B cell (primary cell): Measurements from ENCODE around the gene FGFR3. TPM values are rescaled to one million over a fixed set of nuclear protein-coding genes. Genes with fewer than 3 reads are reported as not detected.

Experiments
- ATAC-seq: fragments of 200-7000 bp; cut with Tn5 transposase; one replicate; pipeline ENCODE4 v1.10.0; 2021; ENCODE audit warnings: low read depth, mild to moderate bottlenecking, moderate number of reproducible peaks, moderate library complexity
- CTCF ChIA-PET: fragments of 350-600 bp; sonication (Branson Sonifier 250); formaldehyde crosslinking; loops from one replicate; lab custom pipeline; 2021; ENCODE audit warnings: antibody characterized with exemption, inconsistent platforms; lab: Charles Lee
- POLR2A ChIA-PET: fragments of 350-600 bp; sonication (Branson Sonifier 250); formaldehyde crosslinking; loops from one replicate; lab custom pipeline; 2021; ENCODE audit warnings: antibody characterized with exemption; lab: Charles Lee
- DNase-seq: peaks from one replicate; pipeline ENCODE4 v3.0.0; 2013
- H2AFZ ChIP-seq: 2 replicates; pipeline ENCODE4 v1.6.1; 2012; ENCODE audit warnings: mild to moderate bottlenecking, low read depth, low read length; ENCODE audit not compliant: insufficient read depth, poor library complexity, severe bottlenecking
- H3K27ac ChIP-seq, 2 donors: 1 replicate in 1 of 2; 2 replicates in 1 of 2; pipeline ENCODE4 v1.5.1; 2012 to 2013; ENCODE audit warnings: low read length in 2 of 2, mild to moderate bottlenecking in 2 of 2, moderate library complexity in 1 of 2
- H3K27me3 ChIP-seq, 4 experiments: fragments of 200-600 bp in 1 of 4; sonication (generic) in 1 of 4; replicated peaks in 1 of 4; 1 replicate in 2 of 4; 2 replicates in 2 of 4; pipeline versions ENCODE4 v1.6.1 to v1.7.0; 2013 to 2016; ENCODE audit warnings: low read length in 3 of 4, mild to moderate bottlenecking in 2 of 4, mixed read lengths in 1 of 4, moderate library complexity in 1 of 4; ENCODE audit not compliant: insufficient read depth in 4 of 4, control insufficient read depth in 3 of 4; ENCODE audit errors: control extremely low read depth in 1 of 4
- H3K36me3 ChIP-seq, 2 experiments: replicated peaks in 1 of 2; 1 replicate in 1 of 2; 2 replicates in 1 of 2; pipeline versions ENCODE4 v1.6.1 to v1.7.1; 2013; ENCODE audit warnings: low read length in 1 of 2; ENCODE audit not compliant: insufficient read depth in 2 of 2, control insufficient read depth in 1 of 2; ENCODE audit errors: control extremely low read depth in 1 of 2, extremely low read depth in 1 of 2
- H3K4me1 ChIP-seq, 2 donors: fragments of 200-600 bp in 1 of 2; sonication (generic) in 1 of 2; 1 replicate in 1 of 2; 2 replicates in 1 of 2; pipeline versions ENCODE4 v1.5.1 to v1.6.1; 2013 to 2017; ENCODE audit warnings: low read length in 2 of 2; ENCODE audit not compliant: control insufficient read depth in 2 of 2, insufficient read depth in 2 of 2
- H3K4me2 ChIP-seq: replicated peaks from 2 replicates; pipeline ENCODE3; 2012; ENCODE audit warnings: mild to moderate bottlenecking, low read depth, low read length; ENCODE audit not compliant: poor library complexity, severe bottlenecking
- H3K4me3 ChIP-seq, 5 experiments: fragments of 200-600 bp in 1 of 5; sonication (generic) in 1 of 5; 1 replicate in 3 of 5; 2 replicates in 2 of 5; pipeline versions ENCODE4 v1.5.1 to v1.7.0; 2011 to 2016; ENCODE audit warnings: low read length in 4 of 5, mild to moderate bottlenecking in 4 of 5, low read depth in 2 of 5, control low read depth in 1 of 5, moderate library complexity in 1 of 5; ENCODE audit not compliant: insufficient read depth in 1 of 5; ENCODE audit errors: control extremely low read depth in 1 of 5, extremely low read depth in 1 of 5
- H3K79me2 ChIP-seq: fragments of 200-600 bp; sonication (generic); one replicate; pipeline ENCODE4 v1.6.0; 2016; ENCODE audit warnings: low read length; ENCODE audit not compliant: control insufficient read depth, insufficient read depth
- H3K9ac ChIP-seq: fragments of 200-600 bp; sonication (generic); 2 replicates; pipeline ENCODE4 v1.6.1; 2017; ENCODE audit warnings: mild to moderate bottlenecking, low read length, moderate library complexity
- H3K9me3 ChIP-seq, 3 donors: one replicate each; pipeline versions ENCODE4 v1.6.1 to v1.7.1; 2013; ENCODE audit warnings: low read length in 2 of 3; ENCODE audit not compliant: control insufficient read depth in 2 of 3, insufficient read depth in 1 of 3; ENCODE audit errors: control extremely low read depth in 1 of 3
- H4K20me1 ChIP-seq: 2 replicates; pipeline ENCODE4 v1.6.0; 2012; ENCODE audit warnings: mild to moderate bottlenecking, low read length; ENCODE audit not compliant: insufficient read depth, control insufficient read depth, poor library complexity, severe bottlenecking
- H3K27ac Mint-ChIP-seq: one replicate; pipeline ENCODE4 v1.8.0; 2021; ENCODE audit warnings: mixed read lengths
- H3K27me3 Mint-ChIP-seq: one replicate; pipeline ENCODE4 v1.8.0; 2021; ENCODE audit warnings: mixed read lengths
- H3K4me1 Mint-ChIP-seq: one replicate; pipeline ENCODE4 v1.8.0; 2021; ENCODE audit warnings: mixed read lengths
- H3K4me3 Mint-ChIP-seq: one replicate; pipeline ENCODE4 v1.8.0; 2021; ENCODE audit warnings: mixed read lengths
- H3K9me3 Mint-ChIP-seq: one replicate; pipeline ENCODE4 v1.8.0; 2022; ENCODE audit warnings: mixed read lengths; ENCODE audit not compliant: insufficient read depth
- CTCF ChIP-seq: fragments of 200-600 bp; IDR thresholded peaks from one replicate; pipeline ENCODE4 v1.8.0; 2022; ENCODE audit warnings: antibody characterized with exemption, mild to moderate bottlenecking
- EZH2 ChIP-seq: IDR thresholded peaks from 2 replicates; pipeline ENCODE4 v1.6.1; 2012; ENCODE audit warnings: borderline replicate concordance, low read depth, mild to moderate bottlenecking, moderate library complexity, low read length; ENCODE audit not compliant: insufficient read depth, poor library complexity, severe bottlenecking
- WGBS: methylation state at CpG from one replicate; pipeline ENCODE4 v1.1.5; 2013; ENCODE audit warnings: missing lambda C conversion rate; ENCODE audit not compliant: insufficient coverage; 5-methylcytosine and 5-hydroxymethylcytosine counted together
- intact Hi-C: fragments of 100-400 bp; cut with micrococcal nuclease; formaldehyde crosslinking; loops from one replicate; pipeline ENCODE4 v1.10.0; 2022
- polyA plus RNA-seq: library from polyadenylated mRNA; depleted of rRNA; stranded (reverse); fragments of >200 nt; gene quantifications from 2 replicates; pipeline ENCODE4 v1.2.3, GENCODE V29; 2012
- total RNA-seq, 2 donors: library from RNA; stranded (reverse); fragments of 120-200 nt in 1 of 2; gene quantifications; 1 replicate in 1 of 2; 2 replicates in 1 of 2; pipeline versions ENCODE4 v1.2.3 to v1.2.4, GENCODE V29; 2013 to 2022

FGFR3 gene
- total and polyA plus RNA-seq, 2 donors (not counting 1 experiment from before 2014, with no cell fraction given) = not detected

DNA sequence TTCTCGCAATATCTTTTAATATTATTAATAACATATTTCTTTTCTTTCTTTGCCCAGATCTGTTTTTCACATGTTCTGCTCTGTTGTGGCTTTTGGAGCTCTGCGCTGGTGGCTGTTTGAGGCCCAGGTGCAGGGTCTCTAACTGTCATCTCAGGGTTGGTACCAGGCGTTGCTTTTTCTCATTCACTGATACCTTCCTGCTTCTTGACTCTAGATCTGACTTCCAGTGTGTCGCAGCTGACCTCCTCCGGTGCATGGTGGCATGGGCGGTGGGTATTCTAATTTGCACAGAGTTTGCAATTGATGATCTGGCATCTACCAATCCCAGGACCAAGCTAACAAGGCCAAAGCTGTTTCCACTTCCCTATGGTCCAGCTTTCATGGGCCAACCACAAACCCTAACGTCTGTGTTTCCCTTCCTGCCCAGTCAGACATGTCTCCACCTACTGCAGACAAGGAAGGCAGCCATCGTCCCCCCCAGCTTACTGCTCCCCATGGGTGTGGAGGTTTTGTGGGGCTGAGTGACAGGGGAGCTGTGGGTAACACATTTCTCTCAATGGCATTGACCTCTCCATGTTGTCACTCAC lies 37.6 kb downstream of the FGFR3 start:
- WGBS = 0% methylated on average over 3 of the region's 8 CpGs
- intact Hi-C loops = no loop called here

More for the DNA sequence above, 37.6 kb downstream of the FGFR3 start:
- Mint-ChIP-seq H3K9me3 (no peaks in the 10 kb centered on the region), H3K4me3 (no peak overlapping the region), H3K27ac (no peak overlapping the region), H3K27me3 (no peaks in the 10 kb centered on the region), H3K4me1 (peaks cover 29% of the 10 kb centered on the region)
- ATAC-seq (no peak), DNase-seq (no peak)
- Histone ChIP-seq H4K20me1 (no peaks in the 10 kb centered on the region), H2AFZ (no peak overlapping the region), H3K9ac (no peak overlapping the region), H3K4me3 (no peak overlapping the region), H3K9me3 (no peaks in the 10 kb centered on the region), H3K27me3 (no peaks in the 10 kb centered on the region), H3K36me3 (peaks cover 0 to 42% of the 10 kb centered on the region in 2 experiments), H3K27ac (no peak overlapping the region), H3K4me2 (no peak overlapping the region), H3K79me2 (no peaks in the 10 kb centered on the region), H3K4me1 (peaks cover 16 to 26% of the 10 kb centered on the region in 2 donors)
- POLR2A ChIA-PET = no interaction called here
- no peak for TF ChIP-seq EZH2
- TF ChIP-seq CTCF = no peak
- CTCF ChIA-PET = interaction anchor here (1.5 kb wide), 1 partner anchor 20 kb away, joined by 4 read pairs; no protein-coding TSS in a partner anchor
